Mucosa of gallbladder (tissue), 1 donor: ENCODE data around the gene ACCSL. TPM values are rescaled to one million over a fixed set of nuclear protein-coding genes. Genes with fewer than 3 reads are reported as not detected.

Experiments
- DNase-seq: peaks from one replicate; pipeline ENCODE4 v3.0.0-alpha.2; 2020; ENCODE audit warnings: low spot score
- total RNA-seq: library from RNA; stranded (reverse); gene quantifications from one replicate; pipeline ENCODE4 v1.2.1, GENCODE V29; 2021
- donor health status: DM: no; HTN: no; CAD: no.

ACCSL gene
- total RNA-seq, 1 donor from 2014 or later, result not detected

DNA sequence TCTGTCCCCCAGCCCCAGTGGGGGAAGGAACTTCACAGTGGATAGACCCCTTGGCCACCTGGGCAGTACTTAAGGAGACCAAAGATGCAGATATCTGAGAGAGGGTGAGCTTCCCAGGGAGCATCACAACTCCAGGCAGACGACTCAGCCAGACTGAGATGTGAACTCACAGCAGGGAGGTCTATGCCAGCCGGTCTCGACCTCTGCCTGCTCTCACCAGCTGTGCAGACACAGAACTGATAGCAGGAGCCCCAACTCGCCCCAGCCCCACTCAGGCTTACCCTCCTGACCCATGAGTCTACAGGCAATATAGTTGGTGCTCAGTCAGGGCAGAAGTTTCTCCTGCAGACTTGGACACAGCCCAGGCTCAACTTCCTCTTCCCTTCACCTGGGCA is 29.7 kb upstream of the ACCSL start:
- DNase-seq, result no peak

DNA sequence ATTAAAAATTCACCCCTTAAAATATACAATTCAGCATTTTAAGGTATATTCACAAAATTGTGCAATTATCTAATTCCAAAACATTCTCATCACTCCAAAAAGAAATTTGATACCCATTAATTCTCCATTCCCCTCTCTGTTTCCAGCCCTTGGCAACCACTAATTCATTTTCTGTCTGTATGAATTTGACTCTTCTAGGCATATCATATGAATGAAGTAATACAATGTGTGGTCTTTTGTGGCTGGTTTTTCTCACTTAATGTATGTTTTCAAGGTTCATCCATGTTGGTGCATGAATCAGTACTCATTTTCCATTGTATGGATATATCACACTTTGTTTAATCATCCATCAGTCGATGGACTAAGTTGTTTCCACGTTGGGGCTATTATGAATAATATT is 29.0 kb upstream of the ACCSL start:
- DNase-seq, result no peak

DNA sequence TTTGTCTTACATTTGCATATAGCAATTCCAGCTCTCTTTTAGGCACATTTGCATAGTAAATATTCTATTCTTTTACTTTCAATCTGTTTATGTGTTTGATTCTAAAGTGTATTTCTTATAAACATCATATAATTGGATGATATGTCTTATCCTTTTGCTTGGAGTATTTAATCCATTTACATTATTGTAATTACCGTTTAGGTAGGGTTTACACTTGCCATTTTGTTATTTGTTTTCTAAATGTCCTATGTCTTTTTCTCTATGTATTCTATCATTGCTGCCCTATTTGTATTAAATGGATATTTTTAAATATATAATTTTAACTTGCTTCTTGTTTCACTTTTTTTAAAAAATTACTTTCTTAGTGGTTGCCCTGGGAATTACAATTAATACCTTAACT is 22.8 kb upstream of the ACCSL start:
- DNase-seq, result no peak

DNA sequence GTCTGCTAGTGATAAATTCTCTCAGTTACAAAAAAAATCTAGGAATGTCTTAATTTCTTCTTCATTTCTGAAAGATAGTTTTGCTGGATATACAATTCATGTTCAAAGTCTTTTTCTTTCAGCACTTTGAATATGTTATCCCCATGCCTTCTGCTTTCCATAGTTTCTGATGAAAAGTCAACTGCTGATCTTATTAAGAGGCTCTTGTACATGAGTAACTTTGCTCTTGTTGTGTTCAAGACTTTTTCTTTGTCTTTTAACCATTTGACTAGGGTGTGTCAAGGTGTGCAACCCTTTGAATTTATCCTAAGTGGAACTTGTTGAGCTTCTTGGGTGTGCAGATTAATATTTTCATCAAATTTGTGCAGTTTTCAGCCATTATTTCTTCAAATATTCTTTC is 22.1 kb upstream of the ACCSL start:
- DNase-seq, result no peak

DNA sequence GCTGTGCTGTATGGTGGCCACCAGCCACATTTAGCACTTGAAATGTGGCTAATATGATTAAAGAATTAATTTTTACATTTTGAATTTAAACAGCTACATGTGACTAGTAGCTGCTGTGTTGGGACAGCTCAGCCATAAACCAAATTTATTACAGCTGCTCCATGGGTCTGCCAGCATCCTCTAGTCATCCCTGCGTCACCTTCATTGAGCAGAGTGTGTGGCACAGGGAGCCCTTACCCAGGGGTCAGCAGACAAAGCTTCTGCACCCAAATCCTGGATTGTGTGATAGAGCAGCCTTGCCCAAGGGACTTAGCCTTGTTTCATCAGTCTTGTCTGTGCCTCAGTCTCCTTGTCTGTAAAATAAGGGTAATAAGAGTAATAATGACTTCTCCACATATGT is 19.4 kb upstream of the ACCSL start:
- no peak for DNase-seq

DNA sequence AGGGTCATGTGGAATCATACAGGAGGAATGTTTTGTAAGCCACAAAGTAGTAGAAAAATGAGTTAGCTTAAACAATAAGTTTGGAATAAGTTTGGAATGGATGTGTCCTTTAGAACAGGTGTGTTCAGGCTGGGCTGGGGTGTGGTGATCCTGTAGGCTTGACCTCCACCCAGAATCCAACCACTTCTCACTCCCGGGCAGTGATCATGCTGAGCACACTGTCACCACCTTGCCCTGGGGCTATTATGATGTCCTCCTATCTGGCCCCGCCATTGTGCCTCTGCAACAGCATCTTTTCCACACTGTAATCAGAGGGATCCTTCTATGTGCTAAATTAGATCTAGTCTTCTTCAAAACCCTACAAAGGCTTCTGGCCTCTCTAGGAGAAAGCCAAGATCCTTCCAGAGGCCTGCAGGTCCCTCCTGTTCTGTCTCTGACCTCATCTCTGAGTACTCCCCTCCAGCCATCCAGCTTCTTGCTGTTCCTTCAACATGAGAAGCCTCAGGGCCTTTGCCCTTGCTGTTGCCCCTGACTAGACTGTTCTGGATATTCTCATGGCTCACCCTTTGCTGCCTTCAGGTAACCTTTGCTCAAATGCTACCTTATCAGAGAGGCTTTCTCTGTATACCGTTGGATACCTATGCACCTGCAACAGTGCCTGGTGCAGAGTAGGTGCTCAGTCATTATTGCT is 18.8 kb upstream of the ACCSL start:
- peak; percentile 6 for DNase-seq

DNA sequence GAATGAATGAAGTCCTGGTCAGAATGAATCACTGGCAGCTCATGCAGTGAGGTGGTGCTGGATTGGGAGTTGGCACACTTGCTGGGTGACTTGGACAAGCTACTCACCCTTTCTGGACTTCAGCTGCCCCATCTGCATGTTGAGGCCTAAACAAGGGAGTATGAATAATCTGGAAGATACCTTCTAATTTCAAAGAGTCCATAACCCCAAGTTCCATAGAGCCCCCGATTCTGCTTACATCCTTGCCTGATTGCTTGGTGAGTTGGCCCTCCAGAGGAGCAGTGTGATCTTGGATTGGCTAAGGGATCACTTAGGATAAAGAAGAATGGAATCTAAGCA is 18.3 kb upstream of the ACCSL start:
- DNase-seq, result peak; percentile 6

DNA sequence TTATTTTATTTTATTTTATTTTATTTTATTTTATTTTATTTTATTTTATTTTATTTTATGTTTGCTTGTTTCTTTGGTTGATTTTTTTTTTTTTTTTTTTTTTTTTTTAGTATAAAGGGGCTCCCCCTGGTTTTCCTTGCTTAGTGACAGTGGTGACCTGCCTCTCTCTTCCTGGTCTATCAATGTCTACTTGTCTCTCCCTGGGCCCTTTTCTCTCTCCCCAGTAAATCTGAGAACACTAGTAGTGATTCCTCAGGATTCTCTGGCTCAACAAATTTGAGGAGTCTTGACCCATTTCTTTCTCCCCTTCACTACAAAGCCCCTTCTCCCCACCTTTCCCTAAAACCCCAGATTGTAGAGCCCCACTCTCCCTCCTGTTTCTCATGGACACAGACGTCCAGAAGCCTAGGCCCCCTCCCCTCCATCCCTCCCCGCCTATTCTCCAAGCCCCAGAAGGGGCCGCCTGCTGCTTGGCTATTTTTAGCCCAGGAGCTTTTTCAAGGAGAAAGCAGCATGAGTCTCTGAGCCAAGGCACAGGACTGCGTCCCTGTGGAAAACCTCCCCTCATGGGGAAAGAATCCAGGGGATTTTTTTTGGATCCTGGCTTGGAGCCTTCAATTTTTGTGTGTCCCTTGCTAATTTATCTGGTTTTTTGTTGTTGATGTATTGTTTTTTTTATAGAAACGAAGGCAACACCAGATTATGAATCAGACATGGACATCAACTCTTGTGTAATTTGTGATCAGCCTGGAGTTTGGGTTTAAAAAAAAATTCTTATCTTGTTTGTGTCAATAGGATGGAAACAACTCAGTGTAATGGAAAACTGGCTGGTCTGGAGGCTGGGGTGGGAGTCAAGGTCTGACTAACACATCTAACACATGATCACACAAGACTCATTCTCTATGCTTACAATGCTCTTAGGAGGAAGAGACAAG is 17.5 kb upstream of the ACCSL start:
- DNase-seq, result peak; percentile 50

DNA sequence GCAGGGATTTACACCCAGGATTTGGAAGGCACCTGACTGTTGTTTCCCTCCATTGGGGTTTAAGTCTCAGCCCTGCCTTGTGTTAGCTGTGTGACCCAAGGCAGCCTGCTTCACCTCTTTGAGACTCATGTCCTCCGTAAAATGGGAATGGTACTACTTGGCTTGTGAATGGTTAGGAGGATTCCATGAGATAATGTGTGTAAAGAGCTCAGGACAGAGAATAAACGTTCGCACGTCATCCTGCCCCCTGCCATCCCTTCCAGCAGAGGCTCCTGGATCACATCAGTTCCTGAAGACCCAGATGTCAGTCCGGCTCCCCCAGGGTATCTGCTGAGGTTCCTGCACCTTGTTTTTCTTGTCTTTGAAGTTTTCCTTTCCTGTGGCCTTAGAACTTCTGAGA is 16.8 kb upstream of the ACCSL start:
- DNase-seq, result no peak

DNA sequence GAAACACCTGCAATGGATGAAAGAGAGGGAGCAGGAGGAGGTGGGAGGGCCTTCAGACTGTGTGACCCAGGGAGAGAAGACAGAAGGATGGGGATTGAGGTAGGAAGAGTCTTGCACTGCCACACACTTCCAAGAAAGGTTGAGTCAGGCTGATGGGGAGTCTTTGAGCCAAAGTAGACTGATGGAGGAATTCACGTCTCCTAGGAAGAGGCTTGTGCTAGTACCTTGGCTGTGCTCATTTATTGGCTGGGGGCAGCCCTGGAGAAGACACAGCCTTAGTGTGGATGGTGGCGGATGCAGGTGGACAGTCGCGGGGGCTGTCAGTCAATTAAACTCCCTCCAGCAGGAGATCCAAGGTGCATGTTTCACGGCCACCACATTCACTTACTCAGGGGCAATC is 16.2 kb upstream of the ACCSL start:
- peak; percentile 4 for DNase-seq

DNA sequence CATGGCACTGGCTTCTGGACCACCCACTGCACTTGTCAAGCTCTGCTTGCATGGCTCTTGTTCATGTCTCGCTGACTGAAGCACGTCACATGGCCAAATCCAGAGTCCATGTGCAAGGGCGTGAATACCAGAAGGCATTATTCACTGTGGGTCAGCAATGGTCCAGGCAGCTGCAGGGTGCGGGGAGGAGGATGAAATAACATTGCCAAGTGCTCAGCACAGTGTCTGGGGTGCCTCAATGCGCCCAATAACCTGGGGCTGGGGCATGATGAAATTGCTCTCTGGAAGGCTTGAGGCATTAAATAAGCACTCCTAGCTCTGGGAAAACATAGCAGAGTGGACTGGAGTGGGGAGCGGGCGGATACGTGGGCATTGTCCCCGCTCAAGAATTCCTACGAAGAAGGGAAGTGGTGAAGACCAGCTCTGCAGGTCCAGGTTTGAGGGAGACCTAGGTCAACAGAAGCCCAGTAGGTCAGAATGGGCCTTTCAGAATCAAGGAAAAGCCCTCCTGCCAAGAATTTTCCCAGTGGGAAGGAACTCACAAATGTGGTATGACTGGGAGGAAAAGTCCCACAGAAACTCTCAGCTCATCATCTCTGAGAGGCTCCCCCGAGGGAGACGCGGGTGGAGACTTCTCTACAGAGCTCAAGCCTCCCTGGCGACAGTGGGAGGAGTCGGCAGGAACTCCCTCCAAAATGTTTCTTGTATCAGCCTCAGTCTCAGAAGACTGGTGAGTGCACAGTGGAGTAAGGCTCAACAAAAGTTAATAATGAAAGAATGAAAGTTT is 15.3 kb upstream of the ACCSL start:
- peak; percentile 72 for DNase-seq

DNA sequence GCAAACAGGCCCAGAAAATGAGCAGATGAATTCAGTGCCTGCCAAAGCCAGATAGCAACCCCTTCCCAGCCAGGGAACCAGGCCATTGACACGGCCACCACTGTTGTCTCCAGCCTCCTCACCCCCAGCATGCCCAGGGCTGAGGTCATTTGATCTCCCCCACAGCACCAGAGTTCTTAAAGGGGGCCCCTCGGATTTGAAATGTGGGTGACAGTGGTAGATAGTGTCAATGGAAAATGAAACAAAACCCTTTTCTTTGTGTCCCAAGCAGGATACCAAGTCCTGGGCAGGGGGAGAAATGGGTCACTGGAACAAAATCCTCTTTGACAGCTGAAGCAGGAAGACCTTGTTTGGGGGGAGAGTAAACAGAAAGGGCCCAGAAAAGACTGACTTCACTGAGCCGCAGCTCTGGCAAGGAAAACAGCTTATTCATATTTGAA is 14.3 kb upstream of the ACCSL start:
- DNase-seq, result no peak

DNA sequence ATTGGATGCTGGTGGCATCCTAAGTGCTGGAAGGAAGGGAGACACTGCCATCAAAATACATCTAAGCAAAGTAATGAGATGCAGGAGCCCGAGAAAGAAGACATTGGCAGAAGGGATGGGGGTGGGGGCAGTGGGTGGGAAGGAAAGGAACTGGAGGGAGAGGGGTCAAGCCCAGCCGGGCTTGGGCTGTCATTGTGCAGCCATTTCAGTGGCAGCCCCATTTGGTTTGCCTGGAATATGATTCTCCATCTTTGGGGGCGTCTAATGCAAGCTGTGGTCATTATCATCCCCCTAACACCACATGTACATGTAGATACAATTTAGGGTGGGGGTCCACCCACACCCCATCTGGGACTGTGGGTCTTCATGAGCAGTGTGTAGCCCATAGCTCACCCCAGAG is 13.9 kb upstream of the ACCSL start:
- DNase-seq, result no peak

DNA sequence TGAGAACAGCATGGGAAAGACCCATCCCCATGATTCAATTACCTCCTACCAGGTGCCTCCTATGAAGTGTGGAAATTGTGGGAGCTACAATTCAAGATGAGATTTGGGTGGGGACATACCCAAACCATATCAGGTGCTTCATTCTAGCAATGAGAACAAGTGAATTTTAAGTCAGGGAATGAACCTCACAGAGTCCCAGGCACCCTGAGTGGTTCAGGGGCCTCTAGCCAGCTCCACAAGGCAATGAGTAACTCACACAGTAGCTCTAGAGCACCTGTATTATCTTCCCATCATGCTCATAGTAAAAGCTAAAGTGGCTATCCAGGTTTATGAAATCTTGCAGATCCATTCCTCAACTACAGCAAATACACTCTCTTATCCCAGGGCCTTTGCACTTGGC is 13.1 kb upstream of the ACCSL start:
- no peak for DNase-seq

DNA sequence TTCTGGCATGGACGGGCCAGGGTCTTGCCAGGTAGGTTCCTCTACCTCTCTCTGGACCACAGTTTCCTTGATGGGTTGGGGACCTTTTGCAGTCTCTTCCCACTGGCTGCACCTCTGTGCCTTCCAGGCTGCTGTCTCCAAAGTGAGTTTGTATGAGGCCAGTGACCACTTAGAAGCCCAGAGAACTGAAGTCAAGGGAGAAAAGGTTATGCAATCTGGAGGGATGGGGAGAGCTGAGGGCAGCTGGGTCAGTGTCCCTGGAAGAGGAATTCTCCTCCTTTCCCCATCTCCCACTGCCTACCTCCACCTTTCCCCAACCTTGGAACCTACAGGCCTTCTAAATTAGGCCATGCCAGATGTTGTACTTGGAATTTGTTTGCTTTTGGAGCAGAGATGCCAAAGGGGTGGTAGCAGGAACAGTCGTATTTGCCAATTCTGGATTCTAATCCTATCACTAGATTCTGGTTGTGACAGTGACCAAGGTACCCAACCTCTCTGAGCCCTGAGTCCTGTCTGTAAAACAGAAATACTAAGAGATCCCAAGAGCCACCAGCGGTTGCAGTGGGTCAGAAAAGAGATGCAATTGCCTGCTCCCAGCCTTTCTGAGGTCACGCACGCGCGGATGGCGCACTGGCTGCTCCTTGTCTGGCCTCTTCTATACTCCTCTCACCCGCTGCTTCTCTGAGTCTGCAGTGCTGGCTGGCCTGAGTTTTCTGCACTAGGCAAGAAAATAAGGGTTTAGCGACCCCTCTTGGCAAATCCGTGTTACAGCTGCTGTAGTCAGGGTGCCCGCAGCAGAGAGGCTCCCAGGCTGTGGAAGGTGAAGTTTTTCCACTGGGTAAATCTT is 10.7 kb upstream of the ACCSL start:
- peak; percentile 84 for DNase-seq

DNA sequence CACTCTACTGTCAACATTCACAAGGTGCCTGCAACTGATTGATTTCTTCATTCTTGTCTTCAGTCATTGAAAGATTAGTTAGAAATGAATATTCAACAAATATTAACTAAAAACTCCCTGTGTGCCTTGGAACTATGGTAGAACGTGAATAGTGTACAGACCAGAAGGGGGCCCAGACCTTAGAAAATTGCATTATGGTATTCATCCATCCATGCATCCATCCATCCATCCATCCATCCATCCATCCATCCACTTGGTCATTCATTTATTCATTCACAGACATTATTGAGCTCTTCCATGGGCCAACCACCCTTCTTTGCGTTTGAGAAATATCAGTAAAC is 10.2 kb upstream of the ACCSL start:
- no peak for DNase-seq

DNA sequence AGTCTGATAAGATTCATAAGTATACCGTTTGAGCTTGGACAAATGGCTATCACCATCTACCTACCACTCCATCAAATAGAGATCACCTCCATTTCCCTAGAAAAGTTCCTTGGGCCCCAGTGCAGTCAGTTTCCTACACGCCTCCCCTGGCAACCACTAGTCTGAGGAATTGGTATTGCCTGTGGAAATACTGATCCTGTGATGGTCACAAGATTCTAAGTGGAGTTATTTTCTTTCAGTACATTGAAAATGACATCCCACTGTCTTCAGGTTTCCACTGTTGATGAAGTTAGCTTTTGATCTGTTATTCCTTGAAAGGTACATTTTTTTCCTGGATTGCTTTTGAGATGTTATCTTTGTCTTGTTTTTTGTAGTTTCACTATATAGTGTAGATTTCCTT is 4.6 kb upstream of the ACCSL start:
- no peak for DNase-seq

DNA sequence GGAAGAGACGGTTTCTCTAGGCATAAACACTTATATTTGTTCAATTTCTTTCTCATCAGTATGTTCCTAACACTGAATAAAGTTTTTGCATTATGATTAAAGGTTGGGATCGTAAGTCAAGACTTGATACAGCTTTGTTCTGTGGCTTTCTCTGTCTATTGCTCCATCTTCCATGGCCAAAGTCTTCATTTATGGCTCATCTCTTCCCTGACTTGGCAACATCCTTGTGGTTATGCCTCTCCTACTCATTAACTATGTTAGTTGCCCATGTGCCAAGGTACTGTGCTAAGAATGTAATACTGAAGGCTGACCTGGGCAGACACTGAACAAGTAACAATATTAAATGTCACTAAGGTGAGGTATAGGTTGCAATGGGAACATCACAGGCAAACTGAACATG is 1.6 kb upstream of the ACCSL start:
- no peak for DNase-seq

DNA sequence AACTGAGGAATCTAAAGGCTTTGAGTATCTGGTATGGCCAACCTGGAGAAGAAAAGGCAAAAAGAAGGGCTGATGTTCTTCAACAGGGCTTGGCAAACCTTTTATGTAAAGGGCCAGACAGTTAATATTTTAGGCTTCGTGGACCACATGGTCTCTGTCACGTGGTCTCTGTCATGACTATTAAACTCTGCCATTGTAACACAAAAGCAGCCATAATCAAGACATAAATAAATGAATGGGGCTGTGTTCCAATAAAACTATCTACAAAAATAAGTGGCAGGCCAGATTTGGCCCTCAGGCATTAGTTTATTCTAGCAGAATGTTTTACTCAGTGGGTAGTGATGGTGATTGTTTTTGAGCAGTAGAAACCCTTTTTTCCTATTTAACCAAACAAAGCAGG is 483 bp upstream of the ACCSL start:
- no peak for DNase-seq

DNA sequence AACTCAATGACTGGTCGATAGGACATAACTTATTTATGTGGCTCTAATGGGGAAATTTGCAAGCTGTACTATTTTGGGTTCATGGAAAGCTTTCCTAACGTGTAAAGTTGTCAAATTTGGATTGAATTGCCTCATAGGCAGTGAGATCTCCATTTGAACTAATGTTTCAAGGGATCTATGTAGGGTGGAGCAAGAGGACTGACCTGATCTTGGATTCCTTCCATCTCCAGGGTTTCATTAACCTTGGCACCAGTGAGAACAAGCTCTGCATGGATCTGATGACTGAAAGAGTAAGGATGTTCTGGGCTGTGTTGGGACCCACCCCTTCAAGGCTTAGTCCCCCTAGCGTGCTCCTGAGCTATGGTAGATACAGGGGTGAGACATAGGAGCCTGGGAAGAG is 2.1 kb downstream of the ACCSL start:
- no peak for DNase-seq

DNA sequence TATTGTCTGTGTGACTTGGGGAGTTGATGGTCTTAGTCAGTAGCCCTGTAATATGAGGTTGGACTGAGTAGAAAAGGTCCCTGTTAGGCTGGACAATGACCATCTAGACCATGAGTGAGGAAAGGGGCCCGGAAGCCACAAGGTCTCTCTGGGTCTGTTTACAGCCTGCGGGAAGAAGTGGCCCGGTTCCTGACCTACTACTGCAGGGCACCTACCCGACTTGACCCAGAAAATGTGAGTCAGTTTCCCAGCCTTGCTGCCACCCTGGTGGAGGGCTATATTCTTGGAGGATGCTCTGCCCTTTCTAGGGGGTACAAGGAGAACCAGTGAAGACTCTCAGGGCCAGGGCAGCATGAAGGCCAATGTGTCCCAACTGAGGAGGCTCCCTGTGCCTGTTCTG is 3.4 kb downstream of the ACCSL start:
- DNase-seq, result no peak

DNA sequence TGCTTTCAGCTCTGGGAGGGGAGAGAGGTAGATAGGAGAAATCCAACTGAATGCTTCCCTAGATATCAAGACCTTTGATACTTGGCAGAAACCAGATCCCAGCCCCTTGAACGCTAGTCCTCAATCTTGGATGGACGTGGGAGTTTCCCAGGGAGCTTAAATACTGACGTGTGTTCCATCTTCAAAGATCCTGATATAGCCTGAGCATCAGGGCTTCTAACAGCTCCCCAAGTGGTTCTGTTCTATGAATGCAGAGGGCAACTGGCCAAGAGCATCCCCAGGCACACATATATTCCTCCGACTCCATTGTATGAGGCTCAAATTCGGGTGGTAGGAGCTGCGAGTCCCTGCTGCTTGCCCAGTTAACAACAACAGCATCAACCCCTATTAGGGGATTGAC is 9.6 kb downstream of the ACCSL start:
- DNase-seq, result no peak
